ENCODE data around the gene ZFTA.
A peak's percentile ranks its signal among the peaks of the same experiment; 100 is the strongest.

ZFTA gene

DNA sequence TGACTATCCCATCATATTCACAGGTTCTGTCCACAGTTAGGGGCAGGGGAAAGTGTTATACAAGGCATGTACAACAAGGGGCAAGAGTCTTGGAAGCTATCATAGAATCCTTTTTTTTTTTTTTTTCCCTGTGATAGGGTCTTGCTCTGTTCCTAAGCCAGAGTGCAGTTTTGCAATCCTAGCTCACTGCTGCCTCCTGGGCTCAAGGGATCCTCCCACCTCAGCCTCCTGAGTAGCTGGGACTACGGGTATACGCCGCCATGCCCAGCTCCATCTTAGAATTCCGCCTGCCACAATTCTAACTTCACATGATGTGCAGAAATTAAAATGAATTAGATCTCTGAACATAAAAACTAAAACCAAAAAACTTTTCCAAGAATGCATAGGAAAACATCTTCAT is 31.7 kb downstream of the ZFTA start:
- in situ Hi-C loops (cut with HindIII; ENCODE audit: low pct_ligation_motif_present, low sequenced_read_pairs): no loop called here
- no peak for DNase-seq
- TF ChIP-seq CTCF (IDR thresholded peaks at IDR 0.05; ENCODE audit: low read depth, low read length, missing control alignments): no peak

DNA sequence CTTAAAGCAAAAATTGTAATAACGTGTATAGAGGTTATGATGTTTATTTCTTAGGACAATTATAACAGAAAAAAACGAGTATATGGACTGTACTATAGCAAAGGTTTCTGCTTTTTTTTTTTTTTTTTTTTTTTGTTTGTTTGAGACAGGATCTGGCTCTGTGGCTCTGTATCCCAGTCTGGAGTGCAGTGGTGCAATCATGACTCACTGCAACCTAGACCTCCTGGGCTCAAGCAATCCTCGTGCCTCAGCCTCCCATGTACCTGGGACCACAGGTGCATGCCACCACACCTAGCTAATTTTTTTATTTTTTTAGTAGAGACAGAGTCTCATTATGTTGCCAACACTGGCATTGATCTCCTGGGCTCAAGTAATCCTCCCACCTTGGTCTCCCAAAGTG is 39.2 kb downstream of the ZFTA start:
- H3K4me3 ChIP-seq (ENCODE audit: low read depth, low read length): no peak overlapping the region
- H3K27me3 ChIP-seq (replicated peaks): no peaks in the 10 kb centered on the region
- in situ Hi-C loops (cut with HindIII; ENCODE audit: low pct_ligation_motif_present, low sequenced_read_pairs): no loop called here
- TF ChIP-seq CTCF (IDR thresholded peaks at IDR 0.05; ENCODE audit: low read depth, low read length, missing control alignments): no peak
- no peak for DNase-seq
- no peak overlapping the region for H3K27ac ChIP-seq
- H3K36me3 ChIP-seq (replicated peaks): no peaks in the 10 kb centered on the region

More for the DNA sequence above, 31.7 kb downstream of the ZFTA start:
- Histone ChIP-seq H3K27me3 (replicated peaks) (no peaks in the 10 kb centered on the region), H3K27ac (no peak overlapping the region), H3K4me3 (ENCODE audit: low read depth, low read length) (no peak overlapping the region), H3K36me3 (replicated peaks) (no peaks in the 10 kb centered on the region)

DNA sequence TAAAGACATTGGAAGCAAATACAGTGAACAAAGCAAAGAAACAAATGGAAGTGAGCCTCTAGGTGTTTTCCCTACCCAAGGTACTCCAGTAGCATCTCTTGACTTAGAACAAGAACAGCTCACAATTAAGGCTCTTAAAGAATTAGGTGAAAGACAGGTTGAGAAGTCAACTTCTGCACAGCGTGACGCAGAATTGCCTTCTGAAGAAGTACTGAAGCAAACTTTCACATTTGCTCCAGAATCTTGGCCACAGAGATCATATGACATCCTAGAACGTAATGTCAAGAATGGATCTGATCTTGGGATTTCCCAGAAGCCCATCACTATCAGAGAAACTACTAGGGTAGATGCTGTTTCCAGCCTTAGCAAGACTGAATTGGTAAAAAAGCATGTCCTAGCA is 48.0 kb downstream of the ZFTA start:
- H3K27me3 ChIP-seq (replicated peaks): no peaks in the 10 kb centered on the region
- DNase-seq: no peak
- no peak overlapping the region for H3K27ac ChIP-seq
- H3K4me3 ChIP-seq (ENCODE audit: low read depth, low read length): no peak overlapping the region
- in situ Hi-C loops (cut with HindIII; ENCODE audit: low pct_ligation_motif_present, low sequenced_read_pairs): no loop called here
- no peak for TF ChIP-seq CTCF (IDR thresholded peaks at IDR 0.05; ENCODE audit: low read depth, low read length, missing control alignments)
- no peaks in the 10 kb centered on the region for H3K36me3 ChIP-seq (replicated peaks)

DNA sequence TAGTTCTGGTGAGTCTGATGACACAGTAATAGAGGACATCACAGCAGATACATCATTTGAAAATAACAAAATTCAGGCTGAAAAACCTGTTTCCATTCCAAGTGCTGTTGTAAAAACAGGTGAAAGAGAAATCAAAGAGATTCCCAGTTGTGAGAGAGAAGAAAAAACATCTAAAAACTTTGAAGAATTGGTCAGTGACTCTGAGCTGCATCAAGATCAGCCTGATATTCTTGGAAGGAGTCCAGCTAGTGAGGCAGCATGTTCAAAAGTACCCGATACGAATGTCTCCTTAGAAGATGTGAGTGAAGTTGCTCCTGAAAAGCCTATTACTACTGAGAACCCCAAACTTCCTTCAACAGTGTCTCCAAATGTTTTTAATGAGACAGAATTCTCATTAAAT is 48.6 kb downstream of the ZFTA start:
- TF ChIP-seq CTCF (IDR thresholded peaks at IDR 0.05; ENCODE audit: low read depth, low read length, missing control alignments): no peak
- in situ Hi-C loops (cut with HindIII; ENCODE audit: low pct_ligation_motif_present, low sequenced_read_pairs): no loop called here
- Histone ChIP-seq H3K27ac (no peak overlapping the region), H3K4me3 (ENCODE audit: low read depth, low read length) (no peak overlapping the region), H3K36me3 (replicated peaks) (no peaks in the 10 kb centered on the region), H3K27me3 (replicated peaks) (no peaks in the 10 kb centered on the region)
- peak; percentile 72 for DNase-seq

GRCh38 chr11:63719001-63719400 is 49.6 kb downstream of the ZFTA start:
- no peak overlapping the region for H3K27ac ChIP-seq
- no peaks in the 10 kb centered on the region for H3K27me3 ChIP-seq (replicated peaks)
- DNase-seq: no peak
- no peak for TF ChIP-seq CTCF (IDR thresholded peaks at IDR 0.05; ENCODE audit: low read depth, low read length, missing control alignments)
- in situ Hi-C loops (cut with HindIII; ENCODE audit: low pct_ligation_motif_present, low sequenced_read_pairs): no loop called here
- no peaks in the 10 kb centered on the region for H3K36me3 ChIP-seq (replicated peaks)
- no peak overlapping the region for H3K4me3 ChIP-seq (ENCODE audit: low read depth, low read length)
